Bronchial epithelial cell (primary cell): ENCODE results near the gene TTC14. TPM values are rescaled to one million over a fixed set of nuclear protein-coding genes. Genes with fewer than 3 reads are reported as not detected.
A peak's percentile ranks its signal among the peaks of the same experiment; 100 is the strongest.

Experiments used
- DNase-seq: peaks from one replicate; pipeline ENCODE4 v3.0.0-alpha.2; 2010; ENCODE audit warnings: low read depth
- FAIRE-seq: peaks from 2 replicates; lab custom pipeline; 2011; peaks lifted over from hg19 to GRCh38; lab: Jason Lieb, UNC
- H3K27me3 ChIP-seq: 2 replicates; pipeline ENCODE4 v1.5.1; 2011; ENCODE audit warnings: low read length; ENCODE audit not compliant: control insufficient read depth, insufficient read depth
- H3K36me3 ChIP-seq: 2 replicates; pipeline ENCODE4 v1.5.1; 2011; ENCODE audit warnings: low read length; ENCODE audit not compliant: control insufficient read depth, insufficient read depth
- H3K4me3 ChIP-seq: 2 replicates; pipeline ENCODE4 v1.5.1; 2011; ENCODE audit warnings: mild to moderate bottlenecking, low read depth, low read length, control low read depth
- CTCF ChIP-seq: IDR thresholded peaks from 2 replicates; pipeline ENCODE4 v1.5.1; 2011; ENCODE audit warnings: mild to moderate bottlenecking, moderate library complexity, low read length, control low read depth, inconsistent platforms; ENCODE audit not compliant: insufficient read depth, severe bottlenecking
- total RNA-seq: library from RNA; depleted of rRNA; stranded (reverse); fragments of >200 nt; gene quantifications from 2 replicates; pipeline ENCODE4 v1.2.1, GENCODE V29; 2014

TTC14 gene
- total RNA-seq, 1 donor from 2014 or later = 22.9 TPM

- no peak overlapping the region for H3K4me3 ChIP-seq
- no peaks in the 10 kb centered on the region for H3K27me3 ChIP-seq
- no peak for FAIRE-seq
- no peaks in the 10 kb centered on the region for H3K36me3 ChIP-seq
- no peak for DNase-seq
- no peak for TF ChIP-seq CTCF
These were observed 39.0 kb downstream of the TTC14 start for GRCh38 chr3:180640987-180641386.

- FAIRE-seq (no peak), DNase-seq (peak; percentile 21)
- Histone ChIP-seq H3K27me3 (no peaks in the 10 kb centered on the region), H3K36me3 (no peaks in the 10 kb centered on the region), H3K4me3 (no peak overlapping the region)
- no peak for TF ChIP-seq CTCF
These were observed 44.3 kb downstream of the TTC14 start for GRCh38 chr3:180646187-180646790.

- no peak for TF ChIP-seq CTCF
- no peak for FAIRE-seq
- Histone ChIP-seq H3K4me3 (no peak overlapping the region), H3K36me3 (no peaks in the 10 kb centered on the region), H3K27me3 (no peaks in the 10 kb centered on the region)
- DNase-seq = no peak
These were observed 54.4 kb downstream of the TTC14 start for GRCh38 chr3:180656406-180656805.

- Histone ChIP-seq H3K36me3 (no peaks in the 10 kb centered on the region), H3K27me3 (no peaks in the 10 kb centered on the region), H3K4me3 (no peak overlapping the region)
- FAIRE-seq (no peak), DNase-seq (no peak)
- no peak for TF ChIP-seq CTCF
These were observed 55.1 kb downstream of the TTC14 start for GRCh38 chr3:180657094-180657493.

Other genes starting within 250 kb of the TTC14 start
- gene CCDC39, start 77.3 kb downstream of the TTC14 start, total RNA-seq = not detected in 2 replicates